ENCODE results near the gene HOXA10.

Gene HOXA10

DNA sequence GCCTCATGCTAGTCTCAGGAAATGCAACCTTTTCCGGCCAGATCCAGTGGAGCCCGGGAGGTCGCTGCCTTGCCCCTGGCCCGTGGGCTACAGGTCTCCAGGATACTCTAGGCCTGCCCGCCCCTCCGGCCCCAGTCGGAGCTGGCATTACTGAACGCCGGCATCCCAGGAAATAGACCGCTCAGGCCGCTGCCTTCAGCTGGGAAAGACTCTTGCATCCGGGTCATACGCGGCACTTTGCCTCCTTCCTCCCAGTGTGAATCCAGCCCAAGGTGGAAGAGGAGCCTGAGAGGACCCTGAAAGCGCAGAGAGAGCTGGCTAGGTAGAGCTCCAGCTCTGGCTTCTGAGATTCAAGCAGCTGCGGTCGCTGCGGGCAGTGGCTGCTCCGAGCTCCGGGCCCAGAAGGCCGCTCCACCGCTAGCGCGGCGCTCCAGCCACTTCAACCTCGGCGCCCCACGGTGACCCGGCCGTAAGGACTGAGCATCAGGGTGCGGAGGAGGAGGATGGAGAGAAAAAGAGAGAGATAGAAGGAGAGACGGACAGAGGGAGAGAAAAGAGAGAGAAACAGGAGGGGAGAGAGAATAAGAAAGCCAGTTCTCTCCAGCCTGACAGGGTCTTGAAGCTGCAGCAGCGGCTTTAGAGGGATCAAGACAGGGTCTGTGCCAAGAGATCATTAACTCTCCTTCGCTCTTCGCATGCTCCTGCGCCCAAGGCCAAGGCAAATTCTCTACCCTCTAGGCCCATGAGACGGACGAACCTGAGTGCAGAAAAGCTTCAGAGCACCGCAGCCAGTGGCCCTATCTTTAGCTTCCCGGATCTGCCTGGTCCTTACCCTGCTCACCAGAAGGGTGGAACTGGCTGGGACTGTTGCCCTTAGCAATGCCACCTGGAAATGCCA lies 1.8 kb upstream of the HOXA10 start:
- no peak for DNase-seq (ENCODE audit: low spot score)
- TF ChIP-seq, protein P1, sequence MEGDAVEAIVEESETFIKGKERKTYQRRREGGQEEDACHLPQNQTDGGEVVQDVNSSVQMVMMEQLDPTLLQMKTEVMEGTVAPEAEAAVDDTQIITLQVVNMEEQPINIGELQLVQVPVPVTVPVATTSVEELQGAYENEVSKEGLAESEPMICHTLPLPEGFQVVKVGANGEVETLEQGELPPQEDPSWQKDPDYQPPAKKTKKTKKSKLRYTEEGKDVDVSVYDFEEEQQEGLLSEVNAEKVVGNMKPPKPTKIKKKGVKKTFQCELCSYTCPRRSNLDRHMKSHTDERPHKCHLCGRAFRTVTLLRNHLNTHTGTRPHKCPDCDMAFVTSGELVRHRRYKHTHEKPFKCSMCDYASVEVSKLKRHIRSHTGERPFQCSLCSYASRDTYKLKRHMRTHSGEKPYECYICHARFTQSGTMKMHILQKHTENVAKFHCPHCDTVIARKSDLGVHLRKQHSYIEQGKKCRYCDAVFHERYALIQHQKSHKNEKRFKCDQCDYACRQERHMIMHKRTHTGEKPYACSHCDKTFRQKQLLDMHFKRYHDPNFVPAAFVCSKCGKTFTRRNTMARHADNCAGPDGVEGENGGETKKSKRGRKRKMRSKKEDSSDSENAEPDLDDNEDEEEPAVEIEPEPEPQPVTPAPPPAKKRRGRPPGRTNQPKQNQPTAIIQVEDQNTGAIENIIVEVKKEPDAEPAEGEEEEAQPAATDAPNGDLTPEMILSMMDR (IDR thresholded peaks at IDR 0.05; ENCODE audit: extremely low read depth, missing control alignments), result no peak

DNA sequence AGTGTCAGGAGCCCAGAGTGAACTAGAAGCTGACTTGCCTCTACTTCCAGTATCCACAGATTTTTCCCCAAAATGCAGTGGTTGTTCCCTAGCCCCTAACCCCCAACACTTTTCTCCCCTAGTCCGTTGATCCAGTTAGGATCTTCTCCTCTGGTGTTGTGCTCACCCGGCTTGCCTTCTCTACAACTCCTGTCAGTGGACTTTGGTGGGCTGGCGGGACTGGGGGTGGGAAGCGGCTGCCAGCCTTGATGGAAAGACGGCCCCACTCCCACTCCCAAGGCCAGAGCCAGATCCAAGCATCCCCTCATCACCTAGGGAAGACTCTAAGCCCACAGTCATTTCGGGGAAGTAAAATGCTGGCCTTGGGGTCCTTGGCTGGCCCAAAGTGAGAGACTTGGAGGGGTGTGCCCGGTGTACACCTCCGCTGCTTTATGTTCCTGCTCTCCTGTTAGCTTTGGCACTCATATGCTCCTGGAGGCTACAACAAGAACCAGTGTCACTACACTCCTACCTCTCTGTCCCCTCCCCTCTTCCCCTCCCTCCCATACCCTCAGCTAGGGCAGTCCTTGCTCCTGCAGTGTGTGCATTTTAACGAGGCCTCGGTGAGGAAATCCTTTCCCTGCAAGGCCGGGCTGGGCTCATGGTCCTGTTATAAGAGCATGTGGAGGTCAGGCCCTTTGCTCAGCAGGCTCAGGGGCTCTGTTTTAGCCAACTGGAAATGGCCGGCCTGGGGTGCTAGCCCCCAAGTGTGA lies 930 bp upstream of the HOXA10 start:
- TF ChIP-seq, protein P1 (IDR thresholded peaks at IDR 0.05; ENCODE audit: extremely low read depth, missing control alignments), result no peak
- no peak for DNase-seq (ENCODE audit: low spot score)

DNA sequence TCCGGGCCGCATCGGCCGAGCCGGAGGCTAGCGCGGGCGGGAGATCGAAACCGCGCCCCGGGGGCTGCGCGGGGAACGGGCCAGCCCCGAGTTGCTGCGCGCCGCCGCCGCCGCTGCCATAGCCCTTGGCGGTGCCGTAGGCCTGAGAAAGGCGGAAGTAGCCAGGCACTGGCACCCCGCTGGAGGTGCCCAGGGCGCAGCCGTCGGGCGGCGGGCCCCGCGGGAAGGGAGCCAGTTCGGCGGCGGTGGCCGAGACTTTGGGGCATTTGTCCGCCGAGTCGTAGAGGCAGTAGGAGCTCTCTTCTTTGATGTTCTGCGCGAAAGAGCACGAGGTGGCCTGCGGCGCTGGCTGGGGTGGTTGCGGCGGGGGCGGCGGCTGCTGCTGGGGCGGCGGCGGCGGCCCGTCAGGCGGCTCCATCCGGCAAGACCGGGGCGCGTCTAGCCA lies 587 bp downstream of the HOXA10 start:
- TF ChIP-seq, protein P1 (IDR thresholded peaks at IDR 0.05; ENCODE audit: extremely low read depth, missing control alignments), result no peak
- DNase-seq (ENCODE audit: low spot score), result no peak

DNA sequence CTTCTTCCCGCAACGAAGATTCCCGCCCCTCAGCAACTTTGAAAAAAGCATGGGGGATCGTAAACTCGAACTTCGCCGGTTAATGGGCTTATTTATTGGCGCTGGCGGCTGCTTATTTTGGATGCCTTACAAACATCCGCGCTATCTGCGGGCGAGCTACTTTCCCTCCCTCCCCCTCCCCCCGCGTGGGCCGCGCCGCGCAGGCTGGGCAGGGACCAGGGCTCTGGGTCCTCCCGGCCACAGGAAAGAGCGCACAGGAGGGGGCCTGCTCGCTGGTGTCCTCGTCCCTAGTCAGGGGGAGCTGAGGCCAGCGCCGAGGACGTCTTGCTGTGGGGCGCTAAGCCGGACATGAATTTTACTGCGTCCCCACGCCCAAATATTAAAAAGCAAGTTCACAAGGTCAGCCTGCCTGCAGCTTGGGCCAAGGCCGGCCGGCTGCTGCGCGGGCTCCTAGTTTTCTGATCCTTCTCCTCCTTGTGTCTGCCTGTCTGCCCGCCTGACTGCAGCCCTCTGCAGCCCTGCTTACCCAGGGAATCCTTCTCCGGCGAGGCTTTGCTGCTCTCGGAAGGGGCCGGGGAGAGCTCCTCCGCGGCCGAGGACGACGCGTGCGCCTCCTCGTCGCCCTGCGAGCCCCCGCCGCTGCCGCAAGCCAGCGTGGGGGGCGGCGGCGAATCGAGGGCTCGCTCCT lies 1.2 kb downstream of the HOXA10 start:
- TF ChIP-seq, protein P1 (IDR thresholded peaks at IDR 0.05; ENCODE audit: extremely low read depth, missing control alignments), result no peak
- no peak for DNase-seq (ENCODE audit: low spot score)

DNA sequence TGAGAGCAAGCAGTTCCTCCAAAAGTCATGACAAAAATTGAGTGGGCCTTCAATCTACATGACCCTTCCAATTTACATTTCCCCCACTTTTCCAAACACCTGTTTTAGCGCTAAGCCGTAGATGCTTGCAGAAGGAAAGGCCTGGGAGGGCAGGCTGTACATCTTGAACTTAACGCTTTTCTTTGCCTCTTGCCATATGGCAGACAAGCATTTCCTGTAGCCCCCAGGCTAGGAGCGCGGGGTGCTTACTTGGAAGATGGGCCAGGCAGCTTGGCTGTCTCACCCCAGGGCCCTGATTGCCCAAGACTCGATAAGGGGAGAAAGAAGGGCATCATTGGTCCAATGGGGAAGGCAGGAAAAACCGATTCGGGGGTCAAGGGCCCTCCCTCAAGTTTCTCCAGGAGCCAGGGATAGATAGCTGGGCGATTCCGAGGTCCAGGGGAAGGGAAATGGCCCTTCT lies 1.8 kb downstream of the HOXA10 start:
- no peak for DNase-seq (ENCODE audit: low spot score)
- TF ChIP-seq, protein P1 (IDR thresholded peaks at IDR 0.05; ENCODE audit: extremely low read depth, missing control alignments), result no peak

DNA sequence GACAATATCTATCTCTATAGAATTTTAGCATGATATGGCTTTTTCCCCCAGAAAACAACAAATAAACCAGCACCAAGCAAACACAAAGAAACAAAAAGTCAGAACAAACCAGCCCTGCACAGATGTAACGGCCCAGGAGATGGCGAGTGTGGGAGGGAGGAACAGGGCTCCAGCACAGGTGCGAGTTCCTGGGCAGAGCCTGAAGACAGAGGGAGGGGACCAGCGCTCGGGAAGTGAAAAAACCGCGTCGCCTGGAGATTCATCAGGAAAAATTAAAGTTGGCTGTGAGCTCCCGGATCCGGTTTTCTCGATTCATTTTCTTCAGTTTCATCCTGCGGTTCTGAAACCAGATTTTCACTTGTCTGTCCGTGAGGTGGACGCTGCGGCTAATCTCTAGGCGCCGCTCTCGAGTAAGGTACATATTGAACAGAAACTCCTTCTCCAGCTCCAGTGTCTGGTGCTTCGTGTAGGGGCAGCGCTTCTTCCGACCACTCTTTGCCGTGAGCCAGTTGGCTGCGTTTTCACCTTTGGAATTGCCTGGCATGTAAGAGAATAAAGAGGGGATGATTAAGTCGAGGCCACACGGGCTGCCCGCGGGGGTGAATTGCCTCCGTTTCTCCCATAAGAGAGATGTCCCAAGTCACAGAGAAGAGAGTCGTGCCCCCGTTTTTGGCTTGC lies 2.3 kb downstream of the HOXA10 start:
- TF ChIP-seq, protein P1 (IDR thresholded peaks at IDR 0.05; ENCODE audit: extremely low read depth, missing control alignments), result no peak
- no peak for DNase-seq (ENCODE audit: low spot score)

All from GM20000 (cell line).